CD4-positive, alpha-beta T cell treated with Interleukin-10 for 1 hour (primary cell): Measurements from ENCODE around the gene TBC1D14.
"Not testable (repeated sequence)": the region's sequence is repeated elsewhere in the genome, so short reads cannot be mapped to it uniquely, and the experiment has no call there.

Experiments used
- DNase-seq: peaks from one replicate; pipeline ENCODE4 v3.0.0-alpha.2; 2020

TBC1D14 gene

DNA sequence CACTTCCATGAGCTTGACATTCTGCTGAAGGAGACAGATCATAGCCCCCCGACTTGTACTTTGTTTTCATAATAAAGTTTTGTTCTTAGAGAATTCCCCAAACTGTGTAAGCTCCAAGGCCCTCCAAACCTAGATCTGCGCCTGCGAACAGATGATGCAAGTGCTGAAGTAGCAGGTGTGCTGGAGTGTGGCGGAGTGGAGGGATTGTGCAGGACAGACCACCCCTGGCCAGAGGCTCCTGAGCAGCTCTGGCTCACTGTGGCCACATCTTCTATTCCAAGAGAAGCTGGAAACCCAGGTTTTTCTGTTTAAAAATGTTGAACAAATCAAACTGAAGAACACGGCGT, 46.4 kb downstream of the TBC1D14 start:
- no peak for DNase-seq

DNA sequence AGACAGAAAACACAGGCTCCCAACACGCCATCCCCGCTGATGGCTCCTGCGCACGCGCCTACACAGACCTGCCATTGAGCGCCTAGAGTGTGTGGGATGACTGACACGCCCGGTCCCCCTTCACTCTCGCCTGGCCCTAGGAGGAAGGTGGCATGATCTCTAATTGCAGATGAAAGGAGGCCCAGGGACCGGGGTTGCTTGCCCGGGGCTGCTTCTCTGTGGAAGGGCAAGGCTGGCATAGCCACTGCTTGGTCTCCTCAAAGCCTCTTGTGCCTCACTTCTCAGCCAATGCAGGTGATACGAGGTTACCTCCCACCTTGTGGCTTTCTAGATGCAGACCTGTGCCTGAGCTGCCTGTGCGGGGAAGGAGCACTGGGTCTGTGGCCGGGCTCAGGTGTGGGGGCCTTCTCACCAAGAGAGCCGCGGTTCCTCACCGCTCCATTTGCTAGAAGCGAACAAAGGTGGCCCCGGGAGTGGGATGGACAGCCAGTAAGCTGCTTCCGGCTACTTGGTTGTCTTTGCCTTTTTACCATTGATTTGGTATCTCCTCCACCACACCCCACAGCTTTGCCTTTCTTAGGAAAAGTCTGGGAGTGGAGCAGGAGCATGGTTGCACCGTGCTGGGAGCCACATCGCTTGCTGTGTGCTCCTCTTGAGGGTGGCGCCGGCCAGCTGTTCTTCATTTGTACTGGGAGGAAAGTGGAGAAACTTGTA, 47.0 kb downstream of the TBC1D14 start:
- no peak for DNase-seq

DNA sequence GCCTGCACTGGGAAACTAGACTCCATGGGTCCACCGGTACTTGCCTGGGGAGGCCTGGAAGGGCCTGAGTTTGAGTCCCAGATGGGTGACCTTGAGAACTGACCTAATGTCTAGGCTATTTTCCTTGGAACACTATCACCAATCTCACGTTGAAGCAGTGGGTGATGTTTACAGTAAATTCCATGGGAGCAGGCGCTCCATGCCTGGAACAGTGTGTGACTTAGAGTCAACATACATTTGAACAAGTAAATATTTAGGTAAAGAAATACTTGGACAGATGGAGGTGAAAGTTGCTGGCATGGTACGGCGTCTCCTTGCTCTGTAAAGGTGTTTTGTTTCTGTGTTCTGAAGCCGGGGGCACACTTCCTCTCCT, 47.5 kb downstream of the TBC1D14 start:
- no peak for DNase-seq

DNA sequence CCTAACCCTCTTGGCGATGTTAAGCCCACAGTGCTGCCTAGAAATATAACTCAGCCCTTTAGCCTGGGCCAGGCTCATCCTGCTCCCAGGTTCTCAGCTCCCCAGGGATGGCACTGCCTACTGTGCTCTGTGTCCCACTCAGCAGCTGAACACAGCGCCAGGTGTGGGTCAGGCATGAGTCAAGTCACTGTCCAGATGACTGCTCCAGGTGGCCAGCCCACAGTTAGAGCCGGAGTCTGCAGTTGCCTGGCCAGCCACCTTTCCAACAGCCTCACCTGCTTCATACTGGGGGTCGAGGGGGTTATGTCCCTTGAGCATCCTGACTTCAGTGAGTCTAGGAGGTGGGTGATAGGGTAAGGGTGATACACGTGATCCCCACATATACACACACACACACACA, 48.4 kb downstream of the TBC1D14 start:
- DNase-seq, result no peak

DNA sequence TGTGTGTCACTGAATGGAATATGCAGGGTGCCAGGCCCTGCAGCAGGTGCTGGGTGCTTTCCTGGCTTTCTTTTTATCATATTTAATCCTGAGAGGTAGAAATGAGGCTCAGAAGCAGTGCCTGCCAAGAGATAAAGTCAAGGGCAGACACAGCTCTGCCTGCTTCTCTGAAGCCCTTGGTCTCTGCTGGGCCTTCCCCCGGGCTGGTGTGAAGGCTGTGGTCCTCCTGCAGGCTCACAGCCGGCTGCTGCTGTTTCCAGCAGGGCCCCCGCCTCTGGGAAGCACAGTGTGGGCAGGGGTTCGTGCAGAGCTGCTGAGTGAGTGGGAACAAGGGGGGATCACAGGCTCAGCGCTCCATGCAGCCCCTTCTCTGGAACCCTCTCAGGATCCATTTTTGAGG, 49.6 kb downstream of the TBC1D14 start:
- no peak for DNase-seq

DNA sequence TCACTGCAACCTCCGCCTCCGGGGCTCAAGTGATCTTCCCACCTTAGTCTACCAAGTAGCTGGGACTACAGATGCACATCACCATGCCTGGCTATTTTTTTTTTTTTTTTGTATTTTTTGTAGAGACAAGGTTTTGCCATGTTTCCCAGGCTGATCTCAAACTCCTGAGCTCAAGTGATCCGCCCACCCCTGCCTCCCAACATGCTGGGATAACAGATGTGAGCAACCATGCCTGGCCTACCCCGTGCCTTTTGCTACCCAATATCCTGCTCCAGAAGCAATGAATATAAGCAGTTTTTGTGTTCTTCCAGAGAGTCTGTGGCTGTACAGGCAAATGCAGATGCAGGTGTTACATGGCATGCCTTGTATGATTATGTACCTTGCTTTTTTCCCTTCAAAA, 50.5 kb downstream of the TBC1D14 start:
- no peak for DNase-seq

DNA sequence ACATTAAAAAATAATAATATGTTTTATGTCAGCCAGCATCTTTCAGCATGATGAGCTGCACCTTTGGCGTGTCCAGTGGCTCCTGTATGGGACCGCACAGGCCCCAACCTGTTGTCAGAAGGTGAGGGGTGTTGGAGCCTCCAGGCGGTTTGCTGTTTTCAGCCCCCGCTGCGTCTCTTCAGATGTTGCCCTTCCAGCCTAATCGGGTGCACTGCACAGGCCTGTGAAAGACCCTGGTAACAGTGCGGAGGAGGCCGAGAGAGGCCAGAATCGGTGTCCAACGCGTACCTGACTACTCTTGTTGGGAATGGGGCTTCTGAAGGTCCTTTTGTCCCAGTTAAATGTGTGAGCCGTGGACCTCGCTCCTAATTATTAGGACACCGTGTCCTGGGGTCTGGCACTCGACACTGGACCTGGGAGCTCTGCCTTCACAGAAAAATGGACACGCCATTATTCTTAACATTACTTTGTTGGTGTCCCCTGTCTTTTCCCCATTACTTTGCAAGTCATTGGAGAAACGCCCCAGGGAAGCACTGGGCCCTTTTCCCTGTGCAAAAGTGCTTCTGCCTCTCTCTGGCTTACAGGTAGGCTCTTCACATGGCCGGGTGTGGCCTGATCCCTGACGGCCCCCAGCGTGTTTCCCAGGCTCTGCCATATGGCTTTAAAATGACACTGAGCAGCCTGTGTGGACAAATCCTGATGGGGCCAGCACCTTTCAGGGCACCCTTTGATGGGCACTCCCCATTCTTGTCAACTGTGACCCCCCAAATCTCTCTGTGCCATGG, 51.2 kb downstream of the TBC1D14 start:
- DNase-seq, result no peak

DNA sequence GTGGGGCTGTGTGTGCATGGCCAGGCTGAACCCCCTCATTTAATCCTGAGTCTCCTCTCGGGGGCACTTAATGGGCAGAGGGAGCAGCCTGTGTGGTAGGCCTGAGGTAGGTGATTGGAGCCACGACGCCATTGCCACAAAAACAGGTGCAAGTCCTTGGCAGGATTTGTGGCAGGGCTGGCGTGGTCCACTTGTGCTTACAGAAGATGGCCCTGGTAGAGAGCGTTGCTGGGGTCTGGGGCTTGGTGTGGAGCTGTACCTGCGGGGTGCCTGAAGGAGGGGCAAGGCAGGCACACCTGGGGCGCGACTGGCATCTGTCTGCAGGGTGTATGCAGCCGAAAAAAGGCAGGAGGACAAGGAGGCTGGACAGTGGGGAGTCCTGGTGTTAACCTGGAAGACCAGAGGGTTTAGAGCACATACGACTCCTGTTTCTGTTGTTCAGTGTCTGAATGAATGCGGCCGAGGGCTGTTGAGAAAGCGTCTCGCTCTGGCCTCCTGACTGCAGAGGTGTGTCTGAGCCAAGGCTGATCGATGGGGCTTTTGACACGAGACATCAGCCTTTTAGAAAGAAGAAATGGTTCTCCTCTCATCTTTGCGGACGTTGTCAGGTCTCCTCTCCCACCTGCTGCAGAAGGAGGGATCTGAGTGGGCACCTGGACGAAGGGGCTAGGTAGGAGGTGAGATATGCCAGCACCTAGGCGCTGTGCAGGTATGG, 52.0 kb downstream of the TBC1D14 start:
- no peak for DNase-seq

DNA sequence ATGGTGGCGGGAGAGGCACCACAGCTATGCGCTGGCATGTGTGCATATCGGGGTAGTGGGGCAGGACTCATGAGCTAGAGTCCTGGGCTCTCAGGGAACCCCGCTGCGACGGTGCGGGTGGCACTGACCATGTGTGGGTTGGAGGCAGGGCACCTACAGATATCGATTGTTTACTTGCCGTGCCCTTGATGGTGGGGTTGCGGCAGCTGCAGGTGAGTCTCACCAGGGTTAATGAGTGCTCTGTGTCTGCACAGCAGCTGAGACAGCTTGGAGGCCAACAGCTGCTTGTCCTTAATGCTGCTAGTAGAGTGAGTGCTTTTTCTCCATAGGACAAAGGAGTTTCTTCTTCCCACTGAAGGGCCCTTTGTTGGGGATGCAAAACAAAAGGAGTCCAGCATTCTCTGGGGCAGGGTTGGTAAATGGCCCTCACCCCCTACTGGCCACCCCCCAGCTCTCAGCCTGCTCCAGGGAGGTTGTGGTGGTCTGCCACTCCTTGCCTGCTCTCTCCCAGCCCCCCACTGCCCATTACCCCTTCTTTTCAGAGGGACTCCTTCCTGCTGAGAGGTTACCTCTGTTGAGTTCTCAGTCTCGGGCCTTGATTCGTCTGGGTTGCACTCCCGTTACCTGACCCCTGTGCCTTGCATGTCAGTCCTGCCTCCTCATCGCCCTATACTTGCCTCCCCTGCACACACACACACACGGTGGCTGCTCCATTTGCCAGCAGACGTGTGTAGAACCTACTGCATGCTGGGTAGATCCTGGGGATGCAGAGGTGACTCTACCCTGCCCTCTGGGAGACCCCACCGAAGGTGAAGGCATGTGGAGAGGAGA, 52.8 kb downstream of the TBC1D14 start:
- no peak for DNase-seq

DNA sequence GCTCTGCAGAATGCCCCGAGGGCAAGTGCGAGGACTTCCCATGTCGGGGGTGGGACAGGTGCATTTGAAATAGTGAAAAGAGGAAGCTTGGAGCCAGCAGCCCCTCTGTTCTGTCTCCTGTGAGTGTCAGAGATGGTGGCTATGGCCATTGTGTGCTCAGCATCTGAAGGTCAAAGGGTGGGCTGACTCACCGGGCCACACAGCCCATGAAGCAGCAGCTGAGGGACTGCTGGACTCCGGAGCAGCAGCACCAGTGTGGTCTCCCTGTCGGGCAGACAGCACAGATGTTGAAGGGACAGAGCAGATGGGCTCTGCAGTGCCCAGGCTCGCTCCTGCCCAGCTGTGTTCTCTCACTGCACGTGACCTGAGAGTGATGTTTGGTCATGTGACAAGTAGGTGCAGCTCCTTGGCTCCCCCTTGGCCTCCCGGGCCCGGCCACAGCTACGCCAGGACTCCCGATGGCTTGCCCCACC, 53.5 kb downstream of the TBC1D14 start:
- no peak for DNase-seq

DNA sequence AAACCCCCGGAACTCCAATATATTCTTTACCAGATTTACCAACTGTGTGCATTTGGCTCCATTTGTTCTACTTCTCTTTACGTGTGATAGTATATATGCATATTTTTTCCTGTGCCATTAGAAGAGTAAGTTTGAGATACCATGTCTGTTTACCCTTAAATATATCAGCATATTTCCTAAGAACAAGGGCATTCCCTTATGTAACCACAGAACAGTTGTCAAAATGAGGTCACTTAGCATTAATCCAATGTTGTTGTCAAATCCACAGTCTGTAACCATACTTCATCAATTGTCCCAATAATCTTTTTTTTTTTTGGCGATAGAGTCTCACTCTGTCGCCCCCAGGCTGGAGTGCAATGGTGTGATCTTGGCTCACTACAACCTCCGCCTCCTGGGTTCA, 55.2 kb downstream of the TBC1D14 start:
- DNase-seq, result no peak

DNA sequence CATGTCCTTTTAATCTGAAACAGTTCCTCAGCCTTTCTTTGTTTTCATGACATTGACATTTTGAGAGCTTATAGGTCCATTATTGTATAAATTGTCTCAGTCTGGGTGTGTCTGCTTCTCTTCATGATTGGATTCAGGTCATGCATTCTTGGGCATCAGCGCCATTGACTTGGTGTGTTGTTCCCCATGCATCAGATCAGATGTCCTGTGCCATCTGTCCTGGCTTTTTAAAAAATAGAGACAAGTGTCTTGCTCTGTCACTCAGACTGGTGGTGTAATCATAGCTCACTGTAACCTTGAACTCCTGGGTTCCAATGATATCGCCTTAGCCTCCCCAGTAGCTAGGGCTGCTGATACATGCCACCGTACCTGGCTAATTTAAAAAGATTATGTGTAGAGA, 55.7 kb downstream of the TBC1D14 start:
- DNase-seq, result no peak

DNA sequence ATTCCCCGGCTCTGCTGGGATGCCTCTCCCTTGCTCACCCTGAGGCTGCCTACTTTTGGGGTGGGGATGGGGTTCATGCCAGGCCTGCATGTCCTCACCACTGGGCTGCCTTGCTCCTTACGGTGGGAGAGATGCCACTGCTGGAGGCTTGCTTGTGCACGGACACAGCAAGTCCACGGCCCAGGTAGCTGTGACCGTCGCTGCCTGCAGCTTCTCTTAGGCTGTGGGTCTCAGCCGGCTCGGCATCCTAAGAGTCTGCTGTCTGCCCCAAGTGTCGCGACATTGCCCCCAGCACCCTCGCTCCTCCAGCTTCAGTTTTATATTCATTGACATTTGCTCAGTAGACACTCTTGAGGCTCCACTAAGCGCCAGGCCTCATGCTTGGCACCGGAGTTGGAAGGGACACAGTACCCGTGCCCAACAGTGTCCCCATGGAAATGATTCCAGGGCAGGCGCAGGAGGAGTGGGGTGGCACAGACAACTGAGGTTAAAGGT, 58.3 kb downstream of the TBC1D14 start:
- DNase-seq, result no peak

DNA sequence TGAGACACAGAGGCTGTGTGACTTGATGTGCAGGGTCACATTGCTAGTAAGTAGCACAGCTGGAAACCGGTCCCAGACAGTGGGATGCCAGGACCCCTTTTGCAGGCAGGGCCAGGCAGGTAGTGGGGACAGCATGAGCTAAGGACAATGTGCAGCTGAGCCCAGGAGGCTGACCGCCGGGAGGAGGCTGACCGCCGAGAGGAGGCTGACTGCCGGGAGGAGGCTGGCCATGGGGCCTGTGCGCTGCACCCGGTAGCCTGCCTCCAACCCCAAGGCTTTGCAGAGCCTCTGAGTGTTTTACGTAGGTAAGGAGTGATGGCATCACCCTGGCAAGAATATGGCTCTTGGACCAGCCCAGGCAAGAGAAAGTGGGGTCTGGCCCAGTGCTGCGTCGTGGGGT, 58.9 kb downstream of the TBC1D14 start:
- no peak for DNase-seq

DNA sequence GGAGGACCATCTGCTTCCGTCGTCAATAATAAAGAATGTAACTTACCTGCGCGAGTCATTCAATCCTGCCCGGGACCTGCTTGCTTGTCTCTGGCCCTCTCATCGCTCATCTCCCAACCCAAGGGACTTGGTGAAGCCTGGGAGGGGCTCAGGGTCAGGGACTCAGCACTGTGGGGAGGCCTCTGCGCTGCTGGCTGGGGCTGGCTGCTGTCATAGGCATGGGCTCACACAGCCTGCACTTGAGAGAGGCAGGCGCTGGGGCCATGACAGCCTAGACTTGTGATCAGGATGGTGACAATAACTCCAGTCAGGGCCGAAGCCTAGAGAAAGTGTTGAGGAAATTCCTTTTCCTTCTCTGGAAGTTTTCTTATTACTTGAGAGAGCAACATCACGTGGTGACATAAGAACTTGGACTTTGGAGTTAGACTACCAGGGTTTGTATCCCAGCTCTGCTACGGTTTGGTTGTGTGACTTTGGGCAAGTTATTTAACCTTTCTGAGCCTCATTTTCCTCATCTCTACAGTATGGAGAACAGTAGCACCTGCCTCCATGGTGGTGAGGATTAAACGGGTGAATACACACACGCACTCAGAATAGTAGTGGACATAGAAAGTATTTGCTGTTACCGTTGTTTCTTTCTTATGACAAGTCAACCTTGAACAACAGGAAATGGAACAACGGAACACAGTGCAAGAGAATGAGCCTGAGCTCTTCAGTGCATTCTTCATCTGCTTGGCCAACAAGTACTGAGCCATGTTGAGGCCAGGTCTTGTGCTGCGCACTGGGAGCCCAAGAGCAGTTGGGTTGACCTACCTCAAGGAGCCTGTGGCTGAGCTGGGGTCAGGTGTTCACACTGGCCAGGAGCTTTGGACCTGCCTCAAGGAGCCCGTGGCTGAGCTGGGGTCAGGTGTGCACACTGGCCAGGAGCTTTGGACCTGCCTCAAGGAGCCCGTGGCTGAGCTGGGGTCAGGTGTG, 60.5 kb downstream of the TBC1D14 start:
- DNase-seq, result no peak

DNA sequence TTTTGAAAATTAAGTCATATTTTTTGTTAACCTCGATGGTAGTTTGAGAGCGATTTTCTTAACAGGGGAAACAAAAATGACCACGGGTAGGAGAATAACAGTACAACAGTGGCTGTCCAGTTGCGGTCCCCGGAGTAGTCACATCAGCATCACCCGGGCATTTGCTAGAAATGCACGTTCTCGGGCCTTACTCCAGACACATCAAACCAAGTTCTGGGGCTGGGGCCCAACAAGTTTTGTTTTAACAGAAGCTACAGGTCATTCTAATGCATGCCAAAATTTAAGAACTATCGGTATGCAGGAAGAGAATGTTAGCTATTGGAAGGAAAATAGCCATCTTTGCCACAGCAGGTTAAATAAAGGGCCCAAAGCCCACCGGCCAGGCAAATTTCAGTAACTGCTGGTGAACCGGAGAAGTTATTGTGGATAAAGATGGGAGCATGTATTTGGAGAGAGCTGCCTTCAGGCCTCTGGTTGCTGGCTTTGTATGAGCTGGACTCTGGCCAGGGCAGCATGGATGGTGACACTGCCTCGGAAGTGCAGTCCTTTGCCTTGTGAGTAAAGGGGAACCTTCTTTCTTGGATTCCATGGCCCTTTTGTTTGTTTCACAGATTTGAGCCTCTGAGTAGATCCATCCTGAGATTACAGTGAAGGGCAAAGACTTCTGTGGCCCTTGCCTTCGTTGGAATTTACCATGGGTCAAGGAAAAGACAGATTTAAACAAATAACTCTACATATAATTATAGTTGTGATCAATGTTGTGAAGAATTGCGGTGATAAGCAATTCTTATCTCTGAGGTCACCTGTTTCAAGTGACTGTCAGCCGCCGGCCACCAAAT, 62.1 kb downstream of the TBC1D14 start:
- no peak for DNase-seq

DNA sequence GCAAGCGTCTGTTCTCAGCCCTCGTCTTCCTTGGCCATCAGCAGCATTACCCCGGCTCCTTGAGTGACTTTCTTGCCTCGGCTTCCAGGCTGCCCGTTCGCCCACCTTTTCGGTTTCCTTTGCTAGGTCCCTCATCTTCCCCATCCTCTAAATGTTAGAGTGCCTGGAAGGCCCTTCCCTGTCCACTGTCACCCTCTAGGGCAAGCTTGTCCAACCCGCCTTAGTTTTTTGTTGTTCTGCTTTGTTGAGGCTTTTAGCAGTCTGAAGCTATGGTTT, 62.7 kb downstream of the TBC1D14 start:
- DNase-seq, result no peak

DNA sequence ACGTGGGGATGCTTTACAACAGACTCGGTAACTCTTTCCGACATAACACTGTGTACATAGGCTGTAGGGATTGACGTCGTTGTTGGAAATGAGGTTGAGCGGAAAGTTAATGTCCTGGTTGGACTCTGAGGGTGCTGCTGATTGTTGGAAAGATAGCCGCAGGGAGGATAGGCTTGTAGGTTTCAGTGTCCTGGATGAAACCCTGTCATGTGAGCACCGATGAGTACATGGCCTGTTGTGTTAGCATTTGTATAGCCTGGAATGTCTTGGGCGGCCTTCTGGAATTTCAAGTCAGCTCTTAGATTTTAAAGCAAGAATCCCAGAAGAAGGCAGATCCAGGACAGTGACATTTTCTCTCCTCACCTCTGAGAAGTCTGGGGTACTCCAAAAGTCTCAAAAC, 63.3 kb downstream of the TBC1D14 start:
- DNase-seq, result no peak

DNA sequence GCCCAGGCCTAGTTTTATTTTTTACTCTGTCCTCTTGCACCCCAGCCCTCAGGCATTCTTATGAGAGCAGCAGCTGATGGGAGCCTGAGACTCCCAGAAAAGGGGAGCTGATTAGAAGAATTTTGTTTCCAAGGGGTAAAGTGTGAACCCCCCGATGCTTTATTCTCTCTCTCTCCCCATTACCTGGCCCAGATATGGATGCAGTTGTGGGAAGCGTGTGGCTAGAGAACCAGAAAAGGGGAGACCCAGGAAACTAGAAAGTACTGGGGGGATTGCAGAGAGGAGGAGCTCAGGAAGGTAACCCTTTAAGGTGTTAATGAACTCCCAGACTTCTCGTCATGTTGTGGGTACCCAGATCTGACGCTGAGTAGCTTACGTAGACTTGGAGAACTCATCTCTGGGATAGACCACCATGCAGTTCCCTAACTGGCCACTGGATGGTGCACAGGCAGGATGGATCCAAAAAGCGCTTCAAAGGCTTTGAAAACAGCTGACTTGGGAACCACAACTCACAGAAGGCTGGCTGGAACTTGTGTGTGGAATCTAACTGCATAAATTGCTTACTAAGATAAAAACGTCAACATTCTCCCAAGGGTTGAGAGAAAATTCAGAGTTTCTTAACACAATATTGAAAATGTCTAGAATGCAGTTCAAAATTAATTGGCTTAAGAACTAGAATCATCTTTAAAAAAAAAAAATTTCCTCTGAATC, 64.7 kb downstream of the TBC1D14 start:
- peak; percentile 87 for DNase-seq

DNA sequence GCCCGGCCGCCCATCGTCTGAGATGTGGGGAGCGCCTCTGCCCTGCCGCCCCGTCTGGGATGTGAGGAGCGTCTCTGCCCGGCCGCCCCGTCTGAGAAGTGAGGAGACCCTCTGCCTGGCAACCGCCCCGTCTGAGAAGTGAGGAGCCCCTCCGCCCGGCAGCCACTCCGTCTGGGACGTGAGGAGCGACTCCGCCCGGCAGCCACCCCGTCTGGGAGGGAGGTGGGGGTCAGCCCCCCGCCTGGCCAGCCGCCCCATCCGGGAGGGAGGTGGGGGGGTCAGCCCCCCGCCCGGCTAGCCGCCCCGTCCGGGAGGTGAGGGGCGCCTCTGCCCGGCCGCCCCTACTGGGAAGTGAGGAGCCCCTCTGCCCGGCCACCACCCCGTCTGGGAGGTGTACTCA, 68.2 kb downstream of the TBC1D14 start:
- DNase-seq, result not testable (repeated sequence)
